ENCODE data around the gene INPP5B. TPM values are rescaled to one million over a fixed set of nuclear protein-coding genes. Genes with fewer than 3 reads are reported as not detected.

Gene INPP5B
- total RNA-seq, 1 experiment from 2014 or later: 12.1 TPM

GRCh38 chr1:37839676-37840075, 107.2 kb downstream of the INPP5B start:
- no peak overlapping the region for H3K27ac ChIP-seq (ENCODE audit: low read length)
- intact Hi-C loops (cut with micrococcal nuclease): no loop called here
- BruUV-seq (replicated peaks): no TSS peak
- H3K4me2 ChIP-seq (ENCODE audit: low read length): no peak overlapping the region
- no peaks in the 10 kb centered on the region for H3F3A ChIP-seq (ENCODE audit: low read length, unreplicated experiment)
- ChIA-PET CTCF (no interaction called here), POLR2A (ENCODE audit: unreplicated experiment) (no interaction called here)
- TF ChIP-seq EZH2 (IDR thresholded peaks at IDR 0.05; ENCODE audit: low read length, unreplicated experiment): no peak
- no peak for TF ChIP-seq EZH2phosphoT487 (IDR thresholded peaks at IDR 0.05; ENCODE audit: borderline replicate concordance, low read length)
- TF ChIP-seq CTCF (conservative IDR thresholded peaks at IDR 0.05; ENCODE audit: low read depth, low read length): no peak
- no peaks in the 10 kb centered on the region for H3K79me2 ChIP-seq (ENCODE audit: low read length)
- peaks cover 33% of the 10 kb centered on the region for H3K36me3 ChIP-seq (ENCODE audit: low read depth, low read length)
- no peaks in the 10 kb centered on the region for H3K4me1 ChIP-seq (ENCODE audit: insufficient read depth, low read length)
- ATAC-seq (no peak), DNase-seq (no peak)
- no peak overlapping the region for H3K4me3 ChIP-seq (ENCODE audit: low read length)
- H2AFZ ChIP-seq (ENCODE audit: low read length): no peak overlapping the region
- H3K27me3 ChIP-seq (ENCODE audit: low read length): no peaks in the 10 kb centered on the region
- no peaks in the 10 kb centered on the region for H4K20me1 ChIP-seq (ENCODE audit: low read length)
- H3K9me3 ChIP-seq (ENCODE audit: low read length): no peaks in the 10 kb centered on the region
- no peak overlapping the region for H3K9ac ChIP-seq (ENCODE audit: low read length)
- no peaks in the 10 kb centered on the region for H3K9me2 ChIP-seq (replicated peaks; ENCODE audit: low read length)

GRCh38 chr1:37836788-37837187, 110.1 kb downstream of the INPP5B start:
- TF ChIP-seq EZH2 (IDR thresholded peaks at IDR 0.05; ENCODE audit: low read length, unreplicated experiment) (no peak), CTCF (conservative IDR thresholded peaks at IDR 0.05; ENCODE audit: low read depth, low read length) (no peak), EZH2phosphoT487 (IDR thresholded peaks at IDR 0.05; ENCODE audit: borderline replicate concordance, low read length) (no peak)
- Histone ChIP-seq H2AFZ (ENCODE audit: low read length) (no peak overlapping the region), H3K4me3 (ENCODE audit: low read length) (no peak overlapping the region), H3K9me3 (ENCODE audit: low read length) (no peaks in the 10 kb centered on the region), H3K9me2 (replicated peaks; ENCODE audit: low read length) (no peaks in the 10 kb centered on the region), H4K20me1 (ENCODE audit: low read length) (no peaks in the 10 kb centered on the region), H3F3A (ENCODE audit: low read length, unreplicated experiment) (no peaks in the 10 kb centered on the region), H3K79me2 (ENCODE audit: low read length) (no peaks in the 10 kb centered on the region), H3K4me1 (ENCODE audit: insufficient read depth, low read length) (peaks cover 5% of the 10 kb centered on the region; the same call in 1 of the 2 replicates), H3K36me3 (ENCODE audit: low read depth, low read length) (peaks cover 44% of the 10 kb centered on the region), H3K4me2 (ENCODE audit: low read length) (no peak overlapping the region), H3K9ac (ENCODE audit: low read length) (no peak overlapping the region), H3K27me3 (ENCODE audit: low read length) (no peaks in the 10 kb centered on the region), H3K27ac (ENCODE audit: low read length) (no peak overlapping the region)
- ATAC-seq (no peak), DNase-seq (no peak)
- BruUV-seq (replicated peaks): no TSS peak
- ChIA-PET POLR2A (ENCODE audit: unreplicated experiment) (no interaction called here), CTCF (no interaction called here)
- intact Hi-C loops (cut with micrococcal nuclease): no loop called here

- Histone ChIP-seq H3F3A (ENCODE audit: low read length, unreplicated experiment) (no peaks in the 10 kb centered on the region), H3K36me3 (ENCODE audit: low read depth, low read length) (peaks cover 36% of the 10 kb centered on the region), H3K4me3 (ENCODE audit: low read length) (no peak overlapping the region), H3K4me1 (ENCODE audit: insufficient read depth, low read length) (peaks cover 5% of the 10 kb centered on the region; the same call in 1 of the 2 replicates), H3K9me3 (ENCODE audit: low read length) (no peaks in the 10 kb centered on the region), H2AFZ (ENCODE audit: low read length) (no peak overlapping the region), H3K9me2 (replicated peaks; ENCODE audit: low read length) (no peaks in the 10 kb centered on the region), H3K79me2 (ENCODE audit: low read length) (no peaks in the 10 kb centered on the region), H3K9ac (ENCODE audit: low read length) (no peak overlapping the region), H4K20me1 (ENCODE audit: low read length) (no peaks in the 10 kb centered on the region), H3K27ac (ENCODE audit: low read length) (no peak overlapping the region), H3K4me2 (ENCODE audit: low read length) (no peak overlapping the region), H3K27me3 (ENCODE audit: low read length) (no peaks in the 10 kb centered on the region)
- intact Hi-C loops (cut with micrococcal nuclease): no loop called here
- BruUV-seq (replicated peaks): no TSS peak
- CTCF ChIA-PET: no interaction called here
- DNase-seq (peak; percentile 65), ATAC-seq (peak; percentile 67)
- POLR2A ChIA-PET (ENCODE audit: unreplicated experiment): no interaction called here
- TF ChIP-seq CTCF (conservative IDR thresholded peaks at IDR 0.05; ENCODE audit: low read depth, low read length) (no peak), EZH2 (IDR thresholded peaks at IDR 0.05; ENCODE audit: low read length, unreplicated experiment) (no peak), EZH2phosphoT487 (IDR thresholded peaks at IDR 0.05; ENCODE audit: borderline replicate concordance, low read length) (no peak)
Measured at GRCh38 chr1:37831809-37832208, 115.0 kb downstream of the INPP5B start.

All from PC-3 (cell line).